Measurements from ENCODE around the gene SLC22A17.

SLC22A17 gene

DNA sequence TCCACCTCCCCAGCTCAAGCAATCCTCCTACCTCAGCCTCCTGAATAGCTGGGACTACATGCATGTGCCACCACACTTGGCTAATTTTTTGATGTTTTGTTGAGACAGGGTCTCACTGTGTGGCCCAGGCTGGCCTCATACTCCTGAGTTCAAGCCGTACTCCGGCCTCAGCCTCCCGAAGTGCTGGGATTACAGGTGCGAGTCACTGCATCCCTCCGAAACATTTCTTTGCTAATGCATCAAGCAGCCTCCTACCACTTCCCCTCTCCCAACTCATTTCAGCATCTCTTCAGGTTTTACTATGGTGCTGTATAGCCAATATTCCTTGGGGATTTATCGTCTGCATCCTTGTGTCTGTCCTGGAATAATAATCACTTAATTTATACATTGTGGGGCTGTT is 2.3 kb upstream of the SLC22A17 start:
- WGBS (ENCODE audit: insufficient coverage, insufficient read length) = no CpG with 5 or more reads among the region's 6 CpGs
- Histone ChIP-seq H3K27ac (ENCODE audit: low read length) (no peak overlapping the region), H3K9me3 (ENCODE audit: control insufficient read depth, insufficient read depth, low read length) (no peaks in the 10 kb centered on the region), H3K27me3 (ENCODE audit: control insufficient read depth, insufficient read depth, low read length) (no peaks in the 10 kb centered on the region), H3K4me1 (ENCODE audit: control insufficient read depth, insufficient read depth, low read length) (peaks cover 4% of the 10 kb centered on the region; the same call in 1 of the 2 replicates), H3K36me3 (ENCODE audit: control insufficient read depth, insufficient read depth, low read length) (peaks cover 5% of the 10 kb centered on the region), H3K4me3 (ENCODE audit: low read length) (no peak overlapping the region)
- DNase-seq (ENCODE audit: low read depth, low spot score) = no peak

DNA sequence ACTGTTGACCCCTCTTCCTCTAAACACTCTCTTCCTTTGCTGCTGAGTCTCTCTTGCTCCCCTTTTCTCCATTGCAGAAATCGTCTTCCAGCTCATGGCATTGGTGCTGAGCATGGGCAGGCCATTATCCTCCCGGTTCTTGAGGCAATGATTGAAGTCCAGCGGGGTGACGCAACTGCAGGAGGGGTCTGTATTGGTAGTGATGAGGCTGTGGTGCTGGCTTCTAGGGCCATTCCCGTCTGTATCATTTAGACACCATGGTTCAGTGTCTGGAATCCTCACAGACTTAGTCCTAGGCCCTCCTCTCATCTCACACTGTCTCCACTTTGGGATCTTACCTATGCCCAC is 720 bp upstream of the SLC22A17 start:
- Histone ChIP-seq H3K27ac (ENCODE audit: low read length) (no peak overlapping the region), H3K4me3 (ENCODE audit: low read length) (no peak overlapping the region), H3K4me1 (ENCODE audit: control insufficient read depth, insufficient read depth, low read length) (peaks cover 4% of the 10 kb centered on the region; the same call in 1 of the 2 replicates), H3K27me3 (ENCODE audit: control insufficient read depth, insufficient read depth, low read length) (no peaks in the 10 kb centered on the region), H3K9me3 (ENCODE audit: control insufficient read depth, insufficient read depth, low read length) (no peaks in the 10 kb centered on the region), H3K36me3 (ENCODE audit: control insufficient read depth, insufficient read depth, low read length) (peaks cover 2% of the 10 kb centered on the region; the same call in 1 of the 2 replicates)
- no CpG with 5 or more reads among the region's 5 CpGs for WGBS (ENCODE audit: insufficient coverage, insufficient read length)
- DNase-seq (ENCODE audit: low read depth, low spot score) = no peak

DNA sequence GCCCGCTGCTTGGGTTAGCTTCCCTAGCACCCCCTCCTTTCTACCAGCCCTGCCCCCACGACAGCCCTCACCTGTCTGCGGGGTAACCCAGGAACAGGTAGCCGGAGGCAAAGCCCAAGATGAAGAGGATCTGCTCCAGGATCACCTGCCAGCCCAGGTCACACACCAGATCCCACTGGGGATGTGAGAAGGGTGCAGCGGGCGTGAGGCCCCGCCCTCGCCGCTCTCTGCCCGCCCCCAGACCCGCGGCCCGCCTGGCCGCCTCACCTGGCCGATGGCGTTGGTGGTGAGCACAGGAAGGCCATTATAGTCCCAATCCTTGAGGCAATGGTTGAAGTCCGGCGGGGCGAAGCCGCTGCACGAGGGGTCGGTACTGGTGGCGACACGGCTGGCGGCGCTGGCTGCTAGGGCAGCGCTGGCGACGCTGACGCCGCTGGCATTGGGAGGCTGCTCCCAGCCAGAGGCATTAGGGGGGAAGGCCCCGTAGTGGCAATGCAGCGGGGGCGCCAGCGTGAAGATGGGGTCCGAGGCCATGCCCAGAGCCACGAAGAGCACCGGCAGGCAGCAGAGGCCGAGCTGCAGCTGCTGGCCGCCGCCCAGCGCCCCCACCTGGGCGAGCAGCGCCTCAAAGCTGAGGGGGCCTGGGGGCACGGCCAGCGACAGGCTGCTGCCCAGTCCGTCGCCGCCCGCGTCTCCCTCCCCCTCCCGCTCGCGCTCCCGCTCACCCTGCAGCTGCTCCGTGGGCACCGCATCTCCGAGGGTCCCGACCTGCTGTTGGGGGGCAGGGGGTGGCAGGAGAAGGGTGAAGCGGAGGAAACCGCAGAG is 794 bp downstream of the SLC22A17 start:
- Histone ChIP-seq H3K4me3 (ENCODE audit: low read length) (peak overlapping the region; percentile 91), H3K9me3 (ENCODE audit: control insufficient read depth, insufficient read depth, low read length) (no peaks in the 10 kb centered on the region), H3K27ac (ENCODE audit: low read length) (no peak overlapping the region), H3K27me3 (ENCODE audit: control insufficient read depth, insufficient read depth, low read length) (no peaks in the 10 kb centered on the region), H3K4me1 (ENCODE audit: control insufficient read depth, insufficient read depth, low read length) (peaks cover 4% of the 10 kb centered on the region; the same call in 1 of the 2 replicates), H3K36me3 (ENCODE audit: control insufficient read depth, insufficient read depth, low read length) (no peaks in the 10 kb centered on the region)
- WGBS (ENCODE audit: insufficient coverage, insufficient read length) = no CpG with 5 or more reads among the region's 61 CpGs
- DNase-seq (ENCODE audit: low read depth, low spot score) = no peak

DNA sequence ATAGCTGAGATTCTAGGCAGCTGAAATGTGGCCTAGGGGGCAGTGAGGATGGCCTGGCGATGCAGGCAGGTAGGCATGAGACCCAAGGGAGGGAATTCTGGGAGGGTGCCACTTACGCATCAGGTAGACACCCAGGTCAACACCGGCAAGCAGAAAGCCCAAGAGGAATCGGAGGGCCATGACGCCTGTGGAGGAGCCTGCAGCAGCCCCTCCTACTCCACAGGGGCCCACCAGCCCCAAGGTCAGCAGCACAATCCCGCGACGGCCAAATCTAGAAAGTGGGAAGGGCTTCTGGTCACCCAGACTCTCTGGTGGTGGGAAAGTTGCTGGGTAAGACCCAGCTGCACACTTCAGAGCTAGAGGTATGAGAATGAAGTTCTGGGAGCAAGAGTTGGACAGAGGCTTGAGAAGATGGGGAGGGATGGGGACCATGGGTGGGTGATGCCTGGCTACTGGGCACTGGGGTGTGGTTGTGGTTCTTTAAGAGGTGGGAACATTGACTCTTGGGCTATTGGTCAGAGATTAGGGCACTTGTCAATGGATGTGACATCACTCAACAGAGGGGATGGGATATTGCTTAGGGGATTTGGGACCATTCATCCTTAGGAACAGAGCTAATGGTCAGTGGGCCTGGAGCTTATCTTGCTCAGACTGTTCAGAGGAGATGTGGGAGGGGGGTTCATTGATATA is 3.4 kb downstream of the SLC22A17 start:
- H3K4me1 ChIP-seq (ENCODE audit: control insufficient read depth, insufficient read depth, low read length) = peaks cover 4% of the 10 kb centered on the region; the same call in 1 of the 2 replicates
- no peak overlapping the region for H3K27ac ChIP-seq (ENCODE audit: low read length)
- no peaks in the 10 kb centered on the region for H3K36me3 ChIP-seq (ENCODE audit: control insufficient read depth, insufficient read depth, low read length)
- no peak overlapping the region for H3K4me3 ChIP-seq (ENCODE audit: low read length)
- no peaks in the 10 kb centered on the region for H3K27me3 ChIP-seq (ENCODE audit: control insufficient read depth, insufficient read depth, low read length)
- DNase-seq (ENCODE audit: low read depth, low spot score) = no peak
- no CpG with 5 or more reads among the region's 8 CpGs for WGBS (ENCODE audit: insufficient coverage, insufficient read length)
- no peaks in the 10 kb centered on the region for H3K9me3 ChIP-seq (ENCODE audit: control insufficient read depth, insufficient read depth, low read length)

DNA sequence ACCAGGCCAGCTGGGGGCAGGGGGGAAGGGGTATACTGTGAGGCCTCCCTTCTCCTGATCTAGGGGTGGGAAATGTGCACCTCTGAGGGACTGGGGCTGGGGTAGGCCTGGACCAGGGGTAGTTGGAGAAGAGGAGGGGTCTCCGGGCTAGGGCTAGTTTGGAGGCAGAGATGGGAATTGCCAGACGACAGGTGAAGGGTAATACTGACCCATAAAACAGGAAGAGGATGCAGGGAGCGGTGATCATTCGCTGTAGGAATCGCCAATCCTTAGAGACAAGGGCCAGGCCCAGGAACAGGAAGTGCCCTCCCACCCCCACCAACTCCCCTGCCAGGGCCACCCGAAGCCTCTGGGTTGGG is 4.4 kb downstream of the SLC22A17 start:
- no peaks in the 10 kb centered on the region for H3K27me3 ChIP-seq (ENCODE audit: control insufficient read depth, insufficient read depth, low read length)
- peaks cover 4% of the 10 kb centered on the region; the same call in 1 of the 2 replicates for H3K4me1 ChIP-seq (ENCODE audit: control insufficient read depth, insufficient read depth, low read length)
- H3K4me3 ChIP-seq (ENCODE audit: low read length) = no peak overlapping the region
- DNase-seq (ENCODE audit: low read depth, low spot score) = no peak
- H3K27ac ChIP-seq (ENCODE audit: low read length) = no peak overlapping the region
- no peaks in the 10 kb centered on the region for H3K9me3 ChIP-seq (ENCODE audit: control insufficient read depth, insufficient read depth, low read length)
- WGBS (ENCODE audit: insufficient coverage, insufficient read length) = no CpG with 5 or more reads among the region's 6 CpGs
- no peaks in the 10 kb centered on the region for H3K36me3 ChIP-seq (ENCODE audit: control insufficient read depth, insufficient read depth, low read length)

DNA sequence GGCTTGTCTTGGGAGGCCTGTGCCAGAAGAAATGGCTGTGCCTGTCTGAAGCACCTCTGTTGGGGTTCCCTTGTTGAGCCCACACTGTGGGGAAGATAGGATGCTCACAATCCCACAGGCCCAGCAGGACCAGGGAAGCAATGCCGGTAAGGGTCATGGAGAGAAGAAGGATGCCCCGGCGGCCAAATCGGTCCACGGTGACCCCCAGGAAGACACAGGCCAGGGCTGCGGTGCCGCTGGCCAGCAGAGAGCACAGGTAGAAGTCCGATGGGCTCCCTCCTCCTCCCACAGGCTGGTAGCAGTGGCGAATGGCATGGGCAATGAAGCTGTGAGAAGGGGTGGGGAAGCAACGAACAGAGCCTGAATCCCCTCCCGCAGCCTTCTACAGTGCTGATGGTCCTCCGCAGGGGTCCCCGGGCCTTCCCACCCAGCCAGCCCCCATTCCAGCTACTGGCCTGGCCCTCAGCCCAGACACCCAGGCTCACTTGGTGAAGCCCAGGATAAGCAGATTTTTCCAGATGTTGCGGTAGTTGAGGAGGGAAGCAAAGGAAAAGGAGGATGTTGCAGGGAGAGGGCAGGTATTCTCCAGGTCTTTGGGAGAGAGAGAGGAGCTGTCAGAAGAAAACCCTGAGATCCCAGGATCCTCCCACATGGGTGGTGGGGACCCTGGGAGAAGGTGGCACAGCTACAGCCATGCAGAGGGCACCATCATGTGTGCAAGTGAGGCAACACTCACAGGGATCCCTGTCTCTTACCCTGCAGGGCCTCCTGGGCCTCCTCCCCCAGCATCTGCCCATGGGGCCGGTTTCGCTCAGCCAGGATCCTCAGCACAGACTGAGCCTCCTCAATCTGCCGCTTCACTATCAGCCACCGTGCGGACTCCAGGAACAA is 5.0 kb downstream of the SLC22A17 start:
- Histone ChIP-seq H3K9me3 (ENCODE audit: control insufficient read depth, insufficient read depth, low read length) (no peaks in the 10 kb centered on the region), H3K27ac (ENCODE audit: low read length) (no peak overlapping the region), H3K36me3 (ENCODE audit: control insufficient read depth, insufficient read depth, low read length) (no peaks in the 10 kb centered on the region), H3K27me3 (ENCODE audit: control insufficient read depth, insufficient read depth, low read length) (no peaks in the 10 kb centered on the region), H3K4me3 (ENCODE audit: low read length) (no peak overlapping the region), H3K4me1 (ENCODE audit: control insufficient read depth, insufficient read depth, low read length) (peaks cover 4% of the 10 kb centered on the region; the same call in 1 of the 2 replicates)
- WGBS (ENCODE audit: insufficient coverage, insufficient read length) = no CpG with 5 or more reads among the region's 19 CpGs
- DNase-seq (ENCODE audit: low read depth, low spot score) = no peak

DNA sequence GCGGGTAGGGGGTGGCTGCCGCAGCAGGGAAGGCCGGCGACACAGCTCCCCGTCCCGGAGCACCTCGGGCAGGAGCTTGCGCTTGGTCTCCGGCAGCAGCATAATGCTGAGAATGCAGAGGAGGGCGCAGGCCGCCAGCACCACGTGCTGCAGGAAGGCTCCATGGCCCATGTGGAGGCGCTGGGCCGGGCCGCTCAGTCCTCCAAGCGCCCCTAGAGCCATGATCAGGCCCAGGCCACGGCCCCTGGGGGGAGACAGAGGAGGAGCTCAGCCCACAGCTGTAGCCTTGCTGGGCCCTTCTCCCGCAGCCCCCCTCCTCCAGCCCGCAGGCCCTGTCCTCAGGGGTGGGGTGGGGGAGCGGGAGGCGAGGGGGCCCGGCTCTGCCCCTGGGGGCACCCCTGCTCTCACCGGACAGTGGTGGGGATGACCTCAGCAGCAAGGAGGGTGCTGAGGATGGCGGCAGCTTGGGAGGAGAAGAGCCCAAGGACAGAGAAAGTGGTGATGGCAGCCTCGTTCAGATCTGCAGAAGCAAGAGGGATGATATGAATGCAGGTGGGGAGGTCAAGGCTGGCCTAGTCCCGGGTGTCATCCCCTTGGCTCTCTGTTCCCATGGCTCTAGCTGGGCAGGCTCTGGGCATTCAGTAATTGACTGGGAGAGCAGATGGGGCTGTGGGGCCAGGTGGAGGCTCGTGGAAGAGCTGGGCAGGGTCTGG is 5.8 kb downstream of the SLC22A17 start:
- Histone ChIP-seq H3K36me3 (ENCODE audit: control insufficient read depth, insufficient read depth, low read length) (no peaks in the 10 kb centered on the region), H3K27ac (ENCODE audit: low read length) (no peak overlapping the region), H3K4me1 (ENCODE audit: control insufficient read depth, insufficient read depth, low read length) (peaks cover 3% of the 10 kb centered on the region; the same call in 1 of the 2 replicates), H3K9me3 (ENCODE audit: control insufficient read depth, insufficient read depth, low read length) (no peaks in the 10 kb centered on the region), H3K4me3 (ENCODE audit: low read length) (no peak overlapping the region), H3K27me3 (ENCODE audit: control insufficient read depth, insufficient read depth, low read length) (no peaks in the 10 kb centered on the region)
- DNase-seq (ENCODE audit: low read depth, low spot score) = no peak
- no CpG with 5 or more reads among the region's 27 CpGs for WGBS (ENCODE audit: insufficient coverage, insufficient read length)

DNA sequence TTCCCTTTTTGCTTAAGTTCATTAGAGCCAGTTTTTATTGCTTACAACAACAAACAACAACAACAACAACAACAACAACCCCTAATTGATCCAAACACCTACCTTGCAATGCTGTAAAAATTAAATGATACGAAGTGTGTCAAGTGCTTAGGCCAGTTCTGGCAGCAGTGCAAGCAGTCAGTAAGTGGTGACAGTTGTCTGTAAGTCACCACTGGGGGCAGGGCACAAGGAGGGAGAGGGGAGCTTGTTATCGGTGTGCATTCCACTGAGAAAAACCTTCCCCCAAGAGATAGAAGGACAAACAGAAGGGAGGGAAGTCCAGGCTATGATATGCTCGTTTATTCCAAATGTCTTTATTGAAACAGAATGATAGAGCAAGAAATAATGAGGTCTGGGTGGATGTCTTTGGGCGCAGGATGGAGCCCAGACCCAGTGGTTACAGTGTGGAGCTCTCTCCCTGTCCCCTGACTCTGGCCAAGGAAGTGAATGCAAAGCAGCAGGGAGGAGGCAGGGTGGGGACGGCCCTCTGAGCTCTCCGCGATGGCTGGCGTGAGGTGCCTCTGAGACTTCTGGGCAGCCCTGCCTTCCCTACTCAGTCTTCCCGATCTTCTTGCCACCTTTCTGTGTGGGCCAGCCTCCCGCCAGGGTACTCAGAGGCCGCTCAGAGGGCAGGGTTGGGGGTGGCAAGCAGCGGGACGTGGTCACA is 6.5 kb downstream of the SLC22A17 start:
- Histone ChIP-seq H3K27me3 (ENCODE audit: control insufficient read depth, insufficient read depth, low read length) (no peaks in the 10 kb centered on the region), H3K27ac (ENCODE audit: low read length) (no peak overlapping the region), H3K4me1 (ENCODE audit: control insufficient read depth, insufficient read depth, low read length) (no peaks in the 10 kb centered on the region), H3K36me3 (ENCODE audit: control insufficient read depth, insufficient read depth, low read length) (no peaks in the 10 kb centered on the region), H3K4me3 (ENCODE audit: low read length) (no peak overlapping the region), H3K9me3 (ENCODE audit: control insufficient read depth, insufficient read depth, low read length) (no peaks in the 10 kb centered on the region)
- no CpG with 5 or more reads among the region's 13 CpGs for WGBS (ENCODE audit: insufficient coverage, insufficient read length)
- DNase-seq (ENCODE audit: low read depth, low spot score) = no peak

DNA sequence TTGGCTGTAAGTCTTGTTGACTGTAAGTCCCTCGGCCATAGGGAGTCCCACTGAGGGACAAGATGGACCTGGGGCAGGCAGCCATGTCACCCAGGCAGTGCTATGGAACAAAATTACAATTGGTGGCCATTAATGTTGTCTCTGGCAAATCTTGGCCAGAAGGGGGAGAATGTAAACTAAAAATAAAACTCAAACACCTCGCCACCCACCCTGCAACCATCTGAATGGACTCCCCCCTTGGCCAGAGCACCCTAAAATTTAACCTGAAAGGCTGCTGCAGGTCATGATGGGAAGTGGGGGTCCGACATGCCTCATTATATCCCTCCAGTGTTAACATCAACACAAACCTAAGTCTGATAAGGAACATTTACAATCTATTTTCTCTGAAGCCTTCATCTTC is 8.2 kb downstream of the SLC22A17 start:
- no peak overlapping the region for H3K4me3 ChIP-seq (ENCODE audit: low read length)
- H3K9me3 ChIP-seq (ENCODE audit: control insufficient read depth, insufficient read depth, low read length) = no peaks in the 10 kb centered on the region
- H3K27ac ChIP-seq (ENCODE audit: low read length) = no peak overlapping the region
- H3K4me1 ChIP-seq (ENCODE audit: control insufficient read depth, insufficient read depth, low read length) = no peaks in the 10 kb centered on the region
- DNase-seq (ENCODE audit: low read depth, low spot score) = no peak
- H3K36me3 ChIP-seq (ENCODE audit: control insufficient read depth, insufficient read depth, low read length) = no peaks in the 10 kb centered on the region
- no CpG with 5 or more reads among the region's 3 CpGs for WGBS (ENCODE audit: insufficient coverage, insufficient read length)
- H3K27me3 ChIP-seq (ENCODE audit: control insufficient read depth, insufficient read depth, low read length) = no peaks in the 10 kb centered on the region

Measured in iPS DF 6.9 (cell line).